ENCODE measurements around the gene PCSK2.

DNA sequence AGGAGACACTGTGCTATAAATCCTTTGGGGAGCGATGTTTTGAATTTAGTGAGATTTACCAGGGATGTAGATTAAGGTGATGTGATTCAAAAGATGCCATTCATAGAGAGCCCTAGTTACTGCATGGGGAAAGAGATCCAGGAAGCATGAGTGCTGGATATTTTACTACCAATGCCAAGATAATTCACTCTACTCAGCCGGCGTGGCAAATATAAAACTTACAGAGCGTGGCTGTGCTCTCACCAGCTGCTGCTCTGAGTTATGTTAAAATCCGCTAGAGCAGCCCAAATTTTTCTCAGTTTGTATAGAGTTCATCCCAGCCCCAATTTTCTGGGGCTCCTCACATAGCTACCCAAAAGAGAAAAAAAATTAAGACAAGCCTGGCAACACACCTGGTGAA, 255.7 kb downstream of the PCSK2 start:
- TF ChIP-seq POLR2A (IDR thresholded peaks at IDR 0.05; ENCODE audit: low read length) (no peak), GATA1 (IDR thresholded peaks at IDR 0.05; ENCODE audit: low read depth, low read length) (no peak)

Measured in erythroblast (primary cell).